ENCODE results near the gene PDE7B.

- no peak for TF ChIP-seq MIXL1 (CRISPR knock-in tag; IDR thresholded peaks at IDR 0.05)
- TF ChIP-seq ZNF513 (CRISPR knock-in tag; conservative IDR thresholded peaks at IDR 0.05) = no peak
- TF ChIP-seq CTCF (CRISPR knock-in tag; IDR thresholded peaks at IDR 0.05) = no peak
- TF ChIP-seq HMGXB4 (CRISPR knock-in tag; IDR thresholded peaks at IDR 0.05; ENCODE audit: borderline replicate concordance in 1 of 2, low read depth in 1 of 2) = no peak
Observed at GRCh38 chr6:135946674-135947073, 95.2 kb downstream of the PDE7B start.
